HAP-1 (cell line): Measurements from ENCODE around the gene EDA.

Experiments used
- DNase-seq, 2 experiments: peaks; one replicate each; pipeline ENCODE4 v3.0.0-alpha.2; 2016 to 2020; ENCODE audit warnings: low spot score in 2 of 2
- H3K27me3 ChIP-seq: fragments of 250-450 bp; sonication (Bioruptor Pico); 2 replicates; pipeline ENCODE4 v1.5.1; 2020; ENCODE audit warnings: low read depth, mild to moderate bottlenecking, moderate library complexity
- H3K36me3 ChIP-seq: fragments of 250-450 bp; sonication (Bioruptor Pico); replicated peaks from 2 replicates; pipeline ENCODE4 v1.5.1; 2020; ENCODE audit warnings: mild to moderate bottlenecking
- H3K4me1 ChIP-seq: fragments of 250-450 bp; sonication (Bioruptor Pico); 2 replicates; pipeline ENCODE4 v1.5.1; 2020; ENCODE audit warnings: mild to moderate bottlenecking
- H3K4me3 ChIP-seq: fragments of 250-450 bp; sonication (Bioruptor Pico); 2 replicates; pipeline ENCODE4 v1.5.1; 2020; ENCODE audit warnings: mild to moderate bottlenecking, moderate library complexity
- H3K9me3 ChIP-seq: fragments of 250-450 bp; sonication (Bioruptor Pico); 2 replicates; pipeline ENCODE4 v1.5.1; 2020; ENCODE audit warnings: mild to moderate bottlenecking, moderate library complexity
- in situ Hi-C: fragments of 300-500 bp; cut with MboI; formaldehyde crosslinking; loops from 3 replicates; pipeline ENCODE4 v1.14.3; 2020; ENCODE audit warnings: low sequenced_read_pairs, inconsistent platforms, mixed read lengths

Gene EDA

DNA sequence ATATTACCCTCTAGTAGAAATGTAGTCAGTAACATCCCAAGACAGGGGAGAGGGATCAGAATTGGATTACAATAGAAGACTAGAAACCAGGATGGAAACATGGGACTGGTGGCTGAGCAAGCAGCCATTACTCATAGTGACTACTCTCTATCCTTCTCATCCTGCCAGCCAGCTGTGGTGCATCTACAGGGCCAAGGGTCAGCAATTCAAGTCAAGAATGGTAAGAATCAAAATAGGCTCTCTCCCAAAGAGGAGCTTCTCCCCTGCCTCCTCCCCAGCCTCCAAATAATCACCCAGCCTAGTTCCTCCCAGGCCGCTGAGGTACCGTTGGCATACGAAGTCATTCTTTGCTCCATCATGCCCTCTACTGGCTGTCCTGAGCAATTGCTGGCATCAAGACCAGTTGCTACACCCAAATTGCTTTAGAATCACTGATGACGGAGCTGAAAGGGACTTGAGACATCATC, 414.4 kb downstream of the EDA start:
- H3K4me1 ChIP-seq = no peaks in the 10 kb centered on the region; the same call in 1 of the 2 replicates

DNA sequence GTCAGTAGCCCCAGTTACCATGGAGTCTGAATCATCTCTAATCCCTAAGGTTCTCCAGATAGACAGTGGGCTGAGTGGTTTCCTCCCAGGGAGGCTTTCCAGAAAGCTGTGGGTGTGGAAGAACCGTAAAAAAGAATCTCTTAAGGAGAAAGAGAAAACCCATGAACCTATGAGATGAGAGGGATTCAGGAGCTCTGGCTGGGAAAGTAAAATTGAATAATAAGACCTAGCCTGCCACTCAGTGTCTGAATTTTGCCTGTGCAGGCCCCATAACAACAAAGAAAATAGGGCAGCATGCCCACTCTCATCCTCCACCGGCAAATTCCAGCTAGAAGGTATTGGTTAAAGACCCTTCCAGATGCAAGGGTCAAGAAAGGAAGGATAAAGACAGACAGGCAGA, 416.9 kb downstream of the EDA start:
- in situ Hi-C loops = loop anchor here (10.0 kb wide), 1 partner anchor 488 kb away; no protein-coding TSS in a partner anchor
- Histone ChIP-seq H3K4me1 (no peaks in the 10 kb centered on the region; the same call in 1 of the 2 replicates), H3K27me3 (no peaks in the 10 kb centered on the region), H3K9me3 (no peaks in the 10 kb centered on the region), H3K4me3 (no peak overlapping the region), H3K36me3 (no peaks in the 10 kb centered on the region)
- DNase-seq = no peak

More for the DNA sequence above, 414.4 kb downstream of the EDA start:
- in situ Hi-C loops = loop anchor here (10.0 kb wide), 1 partner anchor 486 kb away; no protein-coding TSS in a partner anchor
- peak; percentile 59 to 77 for DNase-seq
- no peaks in the 10 kb centered on the region for H3K27me3 ChIP-seq
- no peaks in the 10 kb centered on the region for H3K9me3 ChIP-seq
- H3K4me3 ChIP-seq = no peak overlapping the region
- no peaks in the 10 kb centered on the region for H3K36me3 ChIP-seq

- no peaks in the 10 kb centered on the region for H3K27me3 ChIP-seq
- peak; percentile 30 to 79 for DNase-seq
Observed at GRCh38 chrX:70033348-70034051, 417.6 kb downstream of the EDA start.

DNA sequence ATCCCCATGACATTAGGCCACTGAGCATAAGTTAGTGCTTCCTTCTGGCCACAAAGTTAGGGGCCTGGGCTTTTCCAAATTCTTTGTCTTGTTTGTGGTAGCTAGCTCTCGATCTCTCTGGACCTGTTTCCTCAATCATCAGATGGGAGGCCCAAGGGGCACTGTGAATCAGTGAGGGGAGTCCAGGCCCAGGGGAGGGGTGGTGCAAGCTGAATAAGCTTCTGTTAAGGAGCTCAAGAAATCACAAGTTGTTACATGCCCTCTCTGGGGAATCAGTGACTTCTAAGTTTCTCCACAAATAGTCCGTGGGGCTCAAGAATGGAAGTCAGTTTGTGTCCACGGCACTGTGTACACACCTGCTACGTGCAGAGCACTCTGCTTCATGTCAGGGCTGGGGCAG, 418.7 kb downstream of the EDA start:
- Histone ChIP-seq H3K4me3 (no peak overlapping the region), H3K9me3 (no peaks in the 10 kb centered on the region), H3K4me1 (no peaks in the 10 kb centered on the region; the same call in 1 of the 2 replicates), H3K27me3 (no peaks in the 10 kb centered on the region), H3K36me3 (no peaks in the 10 kb centered on the region)
- no peak for DNase-seq
- in situ Hi-C loops = loop anchor here (10.0 kb wide), 1 partner anchor 490 kb away; no protein-coding TSS in a partner anchor

More at GRCh38 chrX:70033348-70034051, 417.6 kb downstream of the EDA start:
- Histone ChIP-seq H3K4me1 (no peaks in the 10 kb centered on the region; the same call in 1 of the 2 replicates), H3K9me3 (no peaks in the 10 kb centered on the region), H3K4me3 (no peak overlapping the region), H3K36me3 (no peaks in the 10 kb centered on the region)
- in situ Hi-C loops = loop anchor here (10.0 kb wide), 1 partner anchor 489 kb away; no protein-coding TSS in a partner anchor

DNA sequence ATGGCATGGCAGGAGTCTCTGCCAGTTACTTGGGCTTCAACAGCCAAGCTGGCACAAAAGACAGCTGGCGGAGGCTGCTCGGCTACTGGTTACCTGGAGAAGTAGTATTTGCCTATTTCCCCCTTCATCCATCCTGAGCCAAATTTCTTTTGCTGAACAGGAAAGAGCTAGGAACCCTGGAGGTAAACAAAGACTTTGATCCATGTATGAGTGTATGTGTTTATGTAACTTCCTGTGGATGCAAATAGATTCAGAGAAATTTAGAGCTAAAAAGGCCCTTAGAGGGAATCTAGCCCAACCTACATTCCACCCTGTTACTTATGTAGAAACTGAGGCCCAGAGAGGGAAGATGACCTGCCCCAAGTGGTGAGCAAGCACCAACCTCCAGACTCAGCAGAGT, 422.6 kb downstream of the EDA start:
- Histone ChIP-seq H3K27me3 (no peaks in the 10 kb centered on the region), H3K4me3 (no peak overlapping the region), H3K36me3 (no peaks in the 10 kb centered on the region), H3K9me3 (no peaks in the 10 kb centered on the region), H3K4me1 (no peaks in the 10 kb centered on the region; the same call in 1 of the 2 replicates)
- in situ Hi-C loops = loop anchor here (10.0 kb wide), 1 partner anchor 494 kb away; no protein-coding TSS in a partner anchor
- no peak for DNase-seq

DNA sequence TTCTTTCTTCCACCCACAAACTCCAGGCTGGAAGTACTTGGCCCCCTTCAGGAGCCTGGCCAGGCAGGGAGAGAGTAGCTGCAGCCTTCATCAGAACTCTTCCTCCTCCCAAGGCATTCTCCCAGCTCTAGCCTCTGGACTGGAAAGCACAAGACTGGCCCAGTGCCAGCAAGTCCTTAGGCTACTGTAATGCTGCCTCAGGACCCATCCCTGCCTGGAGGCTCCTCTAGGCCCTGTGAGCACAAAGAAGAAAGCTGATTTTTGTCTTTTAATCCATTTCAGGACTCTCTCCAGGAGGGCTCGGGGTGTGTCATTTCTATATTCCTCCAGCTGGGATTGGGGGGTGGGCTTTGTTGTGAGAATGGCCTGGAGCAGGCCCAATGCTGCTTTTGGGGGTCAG, 423.0 kb downstream of the EDA start:
- no peaks in the 10 kb centered on the region for H3K27me3 ChIP-seq
- no peak overlapping the region for H3K4me3 ChIP-seq
- in situ Hi-C loops = loop anchor here (10.0 kb wide), 1 partner anchor 494 kb away; no protein-coding TSS in a partner anchor
- no peaks in the 10 kb centered on the region for H3K4me1 ChIP-seq
- DNase-seq = peak in 1 of 2 experiments; percentile 22
- no peaks in the 10 kb centered on the region for H3K36me3 ChIP-seq
- no peaks in the 10 kb centered on the region for H3K9me3 ChIP-seq

DNA sequence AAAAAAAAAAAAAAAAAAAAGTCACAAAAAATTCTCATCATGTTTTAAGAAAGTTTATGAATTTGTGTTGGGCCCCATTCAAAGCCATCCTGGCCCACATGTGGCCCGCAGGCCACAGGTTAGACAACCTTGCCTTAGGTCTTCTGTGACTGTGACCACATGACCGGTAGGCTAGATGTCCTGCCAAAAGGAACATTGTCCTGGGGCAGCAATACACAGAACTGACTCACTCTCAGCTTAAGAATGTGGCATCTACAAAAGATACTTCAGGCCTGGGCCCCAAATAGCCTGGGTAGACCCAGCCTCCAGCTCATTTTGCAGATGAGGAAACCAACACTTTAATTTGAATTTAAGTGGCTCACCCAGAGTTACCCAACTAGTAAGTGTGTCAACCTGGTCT, 423.8 kb downstream of the EDA start:
- no peaks in the 10 kb centered on the region for H3K9me3 ChIP-seq
- no peak overlapping the region for H3K4me3 ChIP-seq
- DNase-seq = no peak
- H3K36me3 ChIP-seq = no peaks in the 10 kb centered on the region
- H3K4me1 ChIP-seq = no peaks in the 10 kb centered on the region
- in situ Hi-C loops = loop anchor here (10.0 kb wide), 1 partner anchor 495 kb away; no protein-coding TSS in a partner anchor
- no peaks in the 10 kb centered on the region for H3K27me3 ChIP-seq

DNA sequence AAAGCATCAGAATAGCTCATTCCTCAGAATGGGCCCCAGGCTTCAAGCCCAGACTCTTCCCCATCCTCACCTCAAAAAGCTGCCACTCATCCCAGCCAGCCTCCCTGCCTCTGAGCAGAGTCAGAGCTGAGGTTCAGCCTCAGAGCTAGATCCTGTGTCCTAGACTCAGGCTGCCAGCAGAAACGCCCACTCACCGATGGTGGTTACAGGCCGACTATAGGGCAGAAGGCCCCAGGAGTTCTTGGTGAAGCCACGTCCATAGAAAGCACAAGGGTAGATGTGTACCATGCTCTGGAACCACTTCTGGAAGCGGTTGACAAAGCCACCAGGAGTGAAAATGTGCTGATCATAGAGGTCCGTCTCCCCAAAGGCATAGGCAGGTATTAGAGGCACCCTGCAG, 426.1 kb downstream of the EDA start:
- Histone ChIP-seq H3K9me3 (no peaks in the 10 kb centered on the region), H3K36me3 (no peaks in the 10 kb centered on the region), H3K4me1 (no peaks in the 10 kb centered on the region), H3K4me3 (no peak overlapping the region), H3K27me3 (no peaks in the 10 kb centered on the region)
- in situ Hi-C loops = no loop called here
- no peak for DNase-seq

- Histone ChIP-seq H3K4me1 (no peaks in the 10 kb centered on the region), H3K9me3 (no peaks in the 10 kb centered on the region), H3K27me3 (no peaks in the 10 kb centered on the region), H3K36me3 (no peaks in the 10 kb centered on the region), H3K4me3 (no peak overlapping the region)
- DNase-seq = no peak
- in situ Hi-C loops = no loop called here
Observed at GRCh38 chrX:70042399-70043371, 426.8 kb downstream of the EDA start.

- Histone ChIP-seq H3K4me3 (no peak overlapping the region), H3K9me3 (no peaks in the 10 kb centered on the region), H3K4me1 (no peaks in the 10 kb centered on the region), H3K27me3 (no peaks in the 10 kb centered on the region), H3K36me3 (no peaks in the 10 kb centered on the region)
- DNase-seq = no peak
- in situ Hi-C loops = no loop called here
Observed at GRCh38 chrX:70043685-70044084, 427.8 kb downstream of the EDA start.

DNA sequence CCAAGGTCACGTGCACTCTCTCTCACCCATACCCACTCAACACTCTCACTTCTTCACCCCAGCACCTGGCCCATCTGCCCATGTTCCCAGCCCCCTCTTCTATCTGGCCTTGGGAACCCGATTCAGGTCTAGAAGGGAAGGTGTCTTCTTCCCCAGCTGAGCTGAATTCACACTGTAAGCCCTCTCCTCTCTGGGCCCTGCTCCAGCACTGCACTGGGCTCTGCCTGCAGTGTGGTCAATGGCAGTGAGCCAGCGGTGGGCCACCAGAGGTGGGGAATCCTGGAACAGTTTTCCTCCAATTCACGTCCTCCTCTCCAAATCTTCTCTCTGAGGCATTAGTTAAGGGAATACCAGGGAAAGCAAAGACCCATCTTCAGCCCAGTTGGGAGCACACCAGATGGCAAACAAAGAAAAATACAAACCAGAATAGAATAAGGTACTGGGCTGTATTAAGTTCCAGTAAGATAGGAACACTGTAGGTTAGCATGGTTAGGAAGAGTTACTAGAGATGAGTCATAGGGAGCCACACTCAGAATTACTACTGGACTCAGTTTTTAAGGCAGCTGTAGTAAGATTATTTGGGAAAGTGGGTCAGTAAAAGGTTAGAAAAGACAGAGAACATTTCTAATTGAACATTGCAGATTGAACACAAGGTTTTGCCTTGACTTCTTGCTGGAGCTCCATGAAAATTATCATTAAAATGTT, 428.8 kb downstream of the EDA start:
- no peak for DNase-seq
- no peaks in the 10 kb centered on the region for H3K4me1 ChIP-seq
- H3K36me3 ChIP-seq = no peaks in the 10 kb centered on the region
- no peaks in the 10 kb centered on the region for H3K27me3 ChIP-seq
- H3K4me3 ChIP-seq = no peak overlapping the region
- in situ Hi-C loops = no loop called here
- H3K9me3 ChIP-seq = no peaks in the 10 kb centered on the region

DNA sequence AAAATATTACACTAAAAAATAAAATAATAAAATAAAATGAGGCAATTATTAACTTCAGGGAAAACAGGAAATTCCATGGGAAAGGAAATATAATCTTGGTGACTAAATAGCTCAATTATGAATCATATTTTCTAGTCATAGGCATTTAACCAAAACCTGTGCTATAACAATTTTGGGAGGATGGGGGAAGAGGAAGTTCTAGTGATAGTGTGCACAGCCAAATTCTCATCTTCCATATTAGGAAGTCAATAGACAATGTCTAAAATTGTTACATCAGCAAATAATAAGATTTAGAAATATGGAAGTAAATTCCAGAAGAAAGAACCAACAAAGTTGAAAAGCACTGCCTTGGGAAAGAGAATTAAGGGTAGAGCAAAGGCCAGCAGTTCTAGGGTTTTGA, 431.1 kb downstream of the EDA start:
- Histone ChIP-seq H3K4me1 (no peaks in the 10 kb centered on the region), H3K9me3 (no peaks in the 10 kb centered on the region), H3K4me3 (no peak overlapping the region), H3K27me3 (no peaks in the 10 kb centered on the region), H3K36me3 (no peaks in the 10 kb centered on the region)
- DNase-seq = no peak
- in situ Hi-C loops = no loop called here

DNA sequence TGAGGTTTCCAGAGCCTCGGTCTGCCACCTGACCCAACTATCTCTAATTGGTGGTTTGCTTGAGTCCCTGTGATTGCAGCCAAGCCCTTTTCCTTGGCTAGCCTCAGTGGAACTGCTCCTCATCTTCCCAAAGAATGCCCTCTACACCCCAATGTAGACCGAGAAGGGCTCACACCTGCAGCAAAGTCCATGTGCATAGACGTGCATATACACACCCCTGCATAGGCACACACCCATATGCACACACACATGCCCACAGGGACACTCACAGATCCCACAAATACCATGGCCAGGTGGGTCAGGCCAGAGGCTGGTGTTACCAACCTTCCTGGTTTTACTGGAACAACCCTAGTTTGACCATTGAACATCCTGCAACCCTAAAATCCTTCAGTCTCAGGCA, 433.5 kb downstream of the EDA start:
- in situ Hi-C loops = no loop called here
- Histone ChIP-seq H3K36me3 (no peaks in the 10 kb centered on the region), H3K4me3 (no peak overlapping the region), H3K9me3 (no peaks in the 10 kb centered on the region), H3K27me3 (no peaks in the 10 kb centered on the region), H3K4me1 (no peaks in the 10 kb centered on the region)
- DNase-seq = no peak
